SH-SY5Y (cell line): ENCODE measurements around the gene SLC1A2.

Source experiments
- GATA2 ChIP-seq: IDR thresholded peaks from 2 replicates; pipeline ENCODE4 v1.6.1; 2011; ENCODE audit warnings: mild to moderate bottlenecking, low read depth, low read length
- GATA3 ChIP-seq: IDR thresholded peaks from 2 replicates; pipeline ENCODE4 v1.6.1; 2011; ENCODE audit warnings: low read depth, mild to moderate bottlenecking, low read length, moderate library complexity

GRCh38 chr11:35391922-35392688 lies 27.3 kb downstream of the SLC1A2 start:
- no peak for TF ChIP-seq GATA2
- no peak for TF ChIP-seq GATA3
